ENCODE measurements around the gene ZSWIM1.
"Not testable (repeated sequence)": the region's sequence is repeated elsewhere in the genome, so short reads cannot be mapped to it uniquely, and the experiment has no call there.

The ZSWIM1 gene

GRCh38 chr20:45857114-45857881 is 23.7 kb upstream of the ZSWIM1 start, which contains the start of the genes ACOT8 and ZSWIM3:
Gene ACOT8 (minus strand): TSS chr20:45857392. CDS start chr20:45857315, 77 bp downstream.
Gene ZSWIM3 (plus strand): TSS chr20:45857614. CDS start chr20:45857826, 212 bp downstream.
- peak; percentile 98 for DNase-seq

- DNase-seq, result no peak
Measured at GRCh38 chr20:45857882-45858216, 23.2 kb upstream of the ZSWIM1 start.

GRCh38 chr20:45859916-45860315 is 21.1 kb upstream of the ZSWIM1 start:
- DNase-seq, result no peak

GRCh38 chr20:45860560-45861220 is 20.3 kb upstream of the ZSWIM1 start:
- DNase-seq, result peak; percentile 35

- no peak for DNase-seq
Measured at GRCh38 chr20:45861221-45862075, 19.6 kb upstream of the ZSWIM1 start.

- DNase-seq, result no peak
Measured at GRCh38 chr20:45863543-45864470, 17.2 kb upstream of the ZSWIM1 start.

- DNase-seq, result no peak
Measured at GRCh38 chr20:45866454-45866853, 14.6 kb upstream of the ZSWIM1 start.

- DNase-seq, result no peak
Measured at GRCh38 chr20:45867136-45867818, 13.8 kb upstream of the ZSWIM1 start.

GRCh38 chr20:45867819-45868176 is 13.2 kb upstream of the ZSWIM1 start:
- no peak for DNase-seq

- no peak for DNase-seq
Measured at GRCh38 chr20:45872626-45873025, 8.4 kb upstream of the ZSWIM1 start.

- no peak for DNase-seq
Measured at GRCh38 chr20:45873409-45874103, 7.5 kb upstream of the ZSWIM1 start.

GRCh38 chr20:45874104-45874481 is 6.9 kb upstream of the ZSWIM1 start:
- not testable (repeated sequence) for DNase-seq

- DNase-seq, result no peak
Measured at GRCh38 chr20:45874576-45874975, 6.5 kb upstream of the ZSWIM1 start.

GRCh38 chr20:45878076-45878761 is 2.8 kb upstream of the ZSWIM1 start:
- no peak for DNase-seq

- DNase-seq, result no peak
Measured at GRCh38 chr20:45882469-45883099, 1.6 kb downstream of the ZSWIM1 start.

- no peak for DNase-seq
Measured at GRCh38 chr20:45883100-45883469, 2.1 kb downstream of the ZSWIM1 start.

GRCh38 chr20:45886590-45887345 is 5.7 kb downstream of the ZSWIM1 start:
- DNase-seq, result no peak

GRCh38 chr20:45887346-45887715 is 6.3 kb downstream of the ZSWIM1 start, which contains the start of gene SPATA25:
Gene SPATA25 (minus strand): TSS chr20:45887622. CDS start chr20:45887590, 32 bp downstream.
- no peak for DNase-seq

GRCh38 chr20:45888681-45889080 is 7.7 kb downstream of the ZSWIM1 start:
- DNase-seq, result no peak
